Type B pancreatic cell (in vitro differentiated cells): ENCODE data around the gene ARL3. TPM values are rescaled to one million over a fixed set of nuclear protein-coding genes. Genes with fewer than 3 reads are reported as not detected.
"Not testable (repeated sequence)": the region's sequence is repeated elsewhere in the genome, so short reads cannot be mapped to it uniquely, and the experiment has no call there.

ENCODE experiments used
- DNase-seq: peaks from one replicate; pipeline ENCODE4 v3.0.0; 2021; ENCODE audit warnings: mixed read lengths; ENCODE audit not compliant: unreplicated experiment; ENCODE audit errors: extremely low spot score
- H3K27ac Mint-ChIP-seq: 2 replicates; pipeline ENCODE4 v1.8.0; 2021; ENCODE audit warnings: mild to moderate bottlenecking, mixed read lengths
- H3K27me3 Mint-ChIP-seq: 2 replicates; pipeline ENCODE4 v1.8.0; 2021; ENCODE audit warnings: mixed read lengths
- H3K36me3 Mint-ChIP-seq: 2 replicates; pipeline ENCODE4 v1.8.0; 2021; ENCODE audit warnings: mixed read lengths
- H3K4me1 Mint-ChIP-seq: one replicate; pipeline ENCODE4 v1.8.0; 2021; ENCODE audit warnings: mixed read lengths; ENCODE audit not compliant: unreplicated experiment
- H3K4me3 Mint-ChIP-seq: 2 replicates; pipeline ENCODE4 v1.8.0; 2021; ENCODE audit warnings: mild to moderate bottlenecking, mixed read lengths
- H3K9me3 Mint-ChIP-seq: 2 replicates; pipeline ENCODE4 v1.8.0; 2021; ENCODE audit warnings: mixed read lengths
- CTCF ChIP-seq: fragments of 200-600 bp; sonication (generic); conservative IDR thresholded peaks from 2 replicates; pipeline ENCODE4 v1.5.0; 2021; ENCODE audit warnings: antibody characterized with exemption, mild to moderate bottlenecking
- total RNA-seq: library from RNA; stranded (reverse); gene quantifications from 2 replicates; pipeline ENCODE4 v1.2.1, GENCODE V29; 2021; ENCODE audit warnings: low replicate concordance

ARL3 gene
- total RNA-seq, 1 donor from 2014 or later: 15.8 TPM

DNA sequence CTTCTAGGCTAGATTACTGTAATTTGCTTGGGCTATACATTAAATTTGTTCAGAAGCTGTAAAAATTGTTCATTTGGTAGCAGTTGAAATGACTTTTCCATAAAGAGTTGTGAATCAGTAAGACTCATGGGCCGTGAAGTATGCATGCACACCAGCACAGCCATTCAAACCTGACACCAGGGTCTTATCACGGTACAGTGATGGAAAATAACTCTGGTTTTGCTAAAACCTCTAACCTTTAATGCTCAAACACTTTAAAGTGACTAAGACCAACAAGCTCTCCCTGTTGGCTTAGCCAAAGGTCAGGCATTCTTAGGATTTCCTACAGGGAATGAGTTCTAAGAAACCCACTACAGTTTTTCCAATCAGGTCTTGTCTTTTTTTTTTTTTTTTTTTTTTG, 11.5 kb downstream of the ARL3 start:
- Mint-ChIP-seq H3K36me3 (peaks cover 22% of the 10 kb centered on the region), H3K27me3 (no peaks in the 10 kb centered on the region), H3K27ac (no peak overlapping the region), H3K4me1 (peaks cover 16% of the 10 kb centered on the region), H3K4me3 (no peak overlapping the region), H3K9me3 (no peaks in the 10 kb centered on the region)
- no peak for DNase-seq
- TF ChIP-seq CTCF: no peak

- Mint-ChIP-seq H3K9me3 (no peaks in the 10 kb centered on the region), H3K4me1 (peaks cover 10% of the 10 kb centered on the region), H3K27ac (no peak overlapping the region), H3K4me3 (no peak overlapping the region), H3K27me3 (no peaks in the 10 kb centered on the region), H3K36me3 (peaks cover 29% of the 10 kb centered on the region)
- no peak for TF ChIP-seq CTCF
- DNase-seq: no peak
These were observed 12.4 kb downstream of the ARL3 start for GRCh38 chr10:102701796-102702195.

GRCh38 chr10:102701272-102701671, 12.9 kb downstream of the ARL3 start:
- no peak for DNase-seq
- no peak overlapping the region for H3K4me3 Mint-ChIP-seq
- TF ChIP-seq CTCF: no peak
- peaks cover 10% of the 10 kb centered on the region for H3K4me1 Mint-ChIP-seq
- H3K27me3 Mint-ChIP-seq: no peaks in the 10 kb centered on the region
- no peaks in the 10 kb centered on the region for H3K9me3 Mint-ChIP-seq
- H3K36me3 Mint-ChIP-seq: peaks cover 34% of the 10 kb centered on the region
- no peak overlapping the region for H3K27ac Mint-ChIP-seq

GRCh38 chr10:102698894-102699293, 15.3 kb downstream of the ARL3 start:
- no peaks in the 10 kb centered on the region for H3K27me3 Mint-ChIP-seq
- H3K4me1 Mint-ChIP-seq: no peaks in the 10 kb centered on the region
- H3K9me3 Mint-ChIP-seq: no peaks in the 10 kb centered on the region
- no peak overlapping the region for H3K27ac Mint-ChIP-seq
- TF ChIP-seq CTCF: no peak
- DNase-seq: no peak
- H3K4me3 Mint-ChIP-seq: no peak overlapping the region
- peaks cover 36% of the 10 kb centered on the region for H3K36me3 Mint-ChIP-seq

- H3K4me3 Mint-ChIP-seq: no peak overlapping the region
- no peak overlapping the region for H3K27ac Mint-ChIP-seq
- H3K9me3 Mint-ChIP-seq: no peaks in the 10 kb centered on the region
- H3K27me3 Mint-ChIP-seq: no peaks in the 10 kb centered on the region
- no peaks in the 10 kb centered on the region for H3K4me1 Mint-ChIP-seq
- peaks cover 36% of the 10 kb centered on the region for H3K36me3 Mint-ChIP-seq
- DNase-seq: no peak
- TF ChIP-seq CTCF: no peak
These were observed 17.5 kb downstream of the ARL3 start for GRCh38 chr10:102696736-102697135.

DNA sequence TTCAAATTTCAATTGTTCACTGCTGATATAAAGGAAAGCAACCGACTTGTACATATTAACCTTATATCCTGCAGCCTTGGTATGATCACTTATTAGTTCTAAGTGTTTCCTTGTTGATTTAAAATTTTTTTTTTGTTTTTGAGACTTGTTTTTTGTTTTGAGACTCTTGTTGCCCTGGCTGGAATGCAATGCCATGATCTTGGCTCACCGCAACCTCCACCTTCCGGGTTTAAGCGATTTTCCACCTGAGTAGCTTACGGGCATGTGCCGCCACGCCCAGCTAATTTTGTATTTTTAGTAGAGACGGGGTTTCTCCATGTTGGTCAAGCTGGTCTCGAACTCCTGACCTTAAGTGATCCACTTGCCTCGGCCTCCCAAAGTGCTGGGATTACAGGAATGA, 18.8 kb downstream of the ARL3 start:
- not testable (repeated sequence) for H3K4me3 Mint-ChIP-seq, H3K9me3 Mint-ChIP-seq, H3K4me1 Mint-ChIP-seq, H3K27ac Mint-ChIP-seq, H3K27me3 Mint-ChIP-seq, DNase-seq
- peaks cover 36% of the 10 kb centered on the region for H3K36me3 Mint-ChIP-seq
